Esophagus (tissue), 2 donors: ENCODE data around the gene UTRN. TPM values are rescaled to one million over a fixed set of nuclear protein-coding genes. Genes with fewer than 3 reads are reported as not detected.

Experiments
- H3K27ac ChIP-seq, 2 donors: one replicate each; pipeline ENCODE4 v1.5.1; 2013; ENCODE audit warnings: low read depth in 2 of 2, mild to moderate bottlenecking in 2 of 2, inconsistent platforms in 1 of 2, low read length in 1 of 2, moderate library complexity in 1 of 2
- H3K27me3 ChIP-seq, 2 donors: one replicate each; pipeline ENCODE4 v1.6.1; 2013; ENCODE audit warnings: low read length in 2 of 2, control low read depth in 1 of 2, mild to moderate bottlenecking in 1 of 2; ENCODE audit not compliant: insufficient read depth in 2 of 2, control insufficient read depth in 1 of 2
- H3K36me3 ChIP-seq, 2 donors: one replicate each; pipeline ENCODE4 v1.6.1; 2013; ENCODE audit warnings: low read length in 1 of 2; ENCODE audit not compliant: control insufficient read depth in 2 of 2, insufficient read depth in 2 of 2
- H3K4me1 ChIP-seq, 2 donors: one replicate each; pipeline ENCODE4 v1.6.1; 2013; ENCODE audit warnings: low read length in 1 of 2; ENCODE audit not compliant: control insufficient read depth in 2 of 2, insufficient read depth in 2 of 2
- H3K4me3 ChIP-seq, 2 donors: one replicate each; pipeline ENCODE4 v1.5.1; 2013; ENCODE audit warnings: low read length in 2 of 2, mild to moderate bottlenecking in 2 of 2, low read depth in 1 of 2, moderate library complexity in 1 of 2
- H3K9me3 ChIP-seq, 2 donors: one replicate each; pipeline ENCODE4 v1.6.1; 2013; ENCODE audit warnings: mild to moderate bottlenecking in 2 of 2, low read depth in 1 of 2, low read length in 1 of 2, moderate library complexity in 1 of 2; ENCODE audit not compliant: control insufficient read depth in 2 of 2, insufficient read depth in 1 of 2
- WGBS, 2 donors: extraction: QIAGEN DNeasy Blood & Tissue Kit; methylation state at CpG; one replicate each; pipeline ENCODE4 v1.1.7; 2013; 5-methylcytosine and 5-hydroxymethylcytosine counted together
- polyA plus RNA-seq, 2 donors: library from polyadenylated mRNA; stranded (reverse); fragments of 200-250 nt; gene quantifications; one replicate each; pipeline ENCODE4 v1.2.3, GENCODE V29; 2013
- donor health status: healthy with polysubstance abuse.
- donor health status: Bipolar disorder and iron deficiency.

UTRN gene
- polyA plus RNA-seq, 2 donors, result 9.3 to 9.8 TPM

DNA sequence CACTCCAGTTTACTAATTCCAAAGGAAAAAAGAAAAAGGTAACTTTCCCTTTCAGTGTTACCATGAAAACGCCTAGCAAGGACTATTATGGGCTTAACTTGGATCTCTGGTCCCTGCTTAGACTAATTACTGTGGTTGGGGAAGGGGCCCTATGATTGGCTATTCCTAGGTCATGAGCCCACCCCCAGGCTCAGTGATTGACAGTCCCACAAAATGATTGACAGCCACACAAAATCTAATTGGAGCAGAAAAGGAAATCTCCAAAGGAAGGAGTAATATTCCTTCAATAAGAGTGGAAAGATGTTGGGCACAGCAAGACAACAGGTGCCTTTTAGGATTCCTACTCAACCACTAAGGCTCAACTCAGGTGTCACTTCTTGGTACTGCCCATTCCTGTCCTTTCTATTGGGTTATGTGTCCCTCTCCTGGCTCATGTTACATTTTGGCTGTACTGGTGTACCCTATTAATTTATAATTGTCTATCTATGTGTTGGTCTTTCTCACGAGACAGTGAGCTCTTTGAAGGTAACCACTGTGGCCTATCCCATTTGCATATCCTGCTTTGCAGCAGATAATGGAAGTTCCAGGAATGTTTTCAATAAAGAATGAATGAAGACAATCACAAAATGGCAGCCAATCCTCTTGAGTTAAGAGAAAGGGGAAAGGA is 5.5 kb upstream of the UTRN start:
- 75 to 90% methylated on average over 2 of the region's 2 CpGs for WGBS, 2 donors
- Histone ChIP-seq H3K36me3 (no peaks in the 10 kb centered on the region), H3K9me3 (no peaks in the 10 kb centered on the region), H3K27me3 (no peaks in the 10 kb centered on the region), H3K4me1 (peaks cover 0 to 4% of the 10 kb centered on the region in 2 donors), H3K4me3 (no peak overlapping the region), H3K27ac (no peak overlapping the region)

DNA sequence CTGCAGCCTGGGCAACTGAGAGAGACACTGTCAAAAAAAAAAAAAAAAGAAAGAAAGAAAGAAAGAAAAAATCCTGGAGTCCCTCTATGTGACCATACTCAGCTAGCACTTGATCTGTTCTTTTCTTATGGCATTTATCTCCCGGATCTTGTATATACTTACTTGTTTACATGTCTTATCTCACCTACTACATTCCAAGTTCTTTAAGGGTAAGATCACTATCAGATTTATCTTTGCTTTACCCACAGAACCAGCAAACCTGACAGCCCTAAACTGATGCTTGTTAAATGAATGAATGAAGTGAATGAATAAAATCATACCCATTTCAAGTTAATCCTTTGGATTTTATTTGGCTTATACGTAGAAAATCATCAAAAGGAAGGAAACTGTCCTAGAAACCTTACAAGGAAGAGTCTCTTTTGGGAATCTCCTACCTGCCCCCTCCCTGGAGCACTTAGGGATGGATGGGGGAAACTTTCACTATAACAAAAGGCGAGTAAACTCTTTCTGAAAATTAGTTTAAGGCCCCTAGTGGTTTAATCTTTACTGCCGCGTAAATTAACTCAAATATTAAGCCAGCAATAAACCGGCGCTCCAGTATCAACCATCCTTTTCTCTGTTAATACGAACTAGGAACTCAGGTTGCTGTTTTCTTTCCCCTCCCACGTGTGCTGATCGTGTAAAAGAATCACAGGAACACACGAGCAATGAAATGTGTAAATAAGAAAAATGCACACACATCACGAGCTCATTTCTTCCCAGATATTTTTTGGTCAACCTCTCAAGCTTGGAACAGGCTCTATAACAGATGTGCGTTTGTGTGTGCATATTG is 1.3 kb upstream of the UTRN start:
- peaks cover 0 to 1% of the 10 kb centered on the region in 2 donors for H3K4me1 ChIP-seq
- H3K36me3 ChIP-seq, result no peaks in the 10 kb centered on the region
- peak overlapping the region in 1 of 2 donors; percentile 73 for H3K4me3 ChIP-seq
- no peaks in the 10 kb centered on the region for H3K27me3 ChIP-seq
- 11 to 12% methylated on average over 13 of the region's 13 CpGs for WGBS, 2 donors
- H3K9me3 ChIP-seq, result no peaks in the 10 kb centered on the region
- no peak overlapping the region for H3K27ac ChIP-seq

DNA sequence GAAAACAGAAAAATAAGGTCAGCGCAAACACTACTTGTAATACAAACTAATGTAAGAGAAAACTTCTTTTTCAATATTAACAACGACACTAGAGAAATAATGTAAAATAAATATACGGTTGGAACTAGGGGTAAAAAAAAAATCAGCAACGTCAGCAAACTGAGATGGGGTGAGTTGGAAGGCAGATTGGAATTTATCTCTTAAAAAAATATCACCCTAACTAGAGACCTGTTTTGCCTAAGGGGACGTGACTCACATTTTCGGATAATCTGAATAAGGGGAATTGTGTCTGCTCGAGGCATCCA is 705 bp upstream of the UTRN start:
- H3K9me3 ChIP-seq, result no peaks in the 10 kb centered on the region
- H3K36me3 ChIP-seq, result no peaks in the 10 kb centered on the region
- H3K4me1 ChIP-seq, result no peaks in the 10 kb centered on the region
- WGBS, 2 donors, result 2% methylated on average over 7 of the region's 7 CpGs
- H3K27me3 ChIP-seq, result no peaks in the 10 kb centered on the region
- H3K4me3 ChIP-seq, result peak overlapping the region; percentile 73 to 83
- H3K27ac ChIP-seq, result peak overlapping the region; percentile 83 to 88

DNA sequence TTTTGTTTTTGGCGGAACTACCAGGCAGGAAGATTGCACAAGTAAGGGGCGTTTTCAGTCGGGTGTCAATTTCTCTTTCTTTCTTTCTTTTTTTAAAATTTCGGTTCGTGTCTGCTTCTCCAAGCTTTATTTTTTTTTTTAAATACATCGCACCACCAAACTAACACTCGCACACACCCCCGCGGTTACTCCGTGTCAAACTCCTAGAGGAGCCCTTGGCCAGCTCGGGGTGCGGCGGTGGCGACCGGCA is 338 bp downstream of the UTRN start:
- H3K4me3 ChIP-seq, result peak overlapping the region; percentile 73 to 83
- WGBS, 2 donors, result 0 to 1% methylated on average over 15 of the region's 15 CpGs
- no peaks in the 10 kb centered on the region for H3K4me1 ChIP-seq
- no peaks in the 10 kb centered on the region for H3K27me3 ChIP-seq
- peak overlapping the region; percentile 83 to 88 for H3K27ac ChIP-seq
- no peaks in the 10 kb centered on the region for H3K9me3 ChIP-seq
- no peaks in the 10 kb centered on the region for H3K36me3 ChIP-seq

DNA sequence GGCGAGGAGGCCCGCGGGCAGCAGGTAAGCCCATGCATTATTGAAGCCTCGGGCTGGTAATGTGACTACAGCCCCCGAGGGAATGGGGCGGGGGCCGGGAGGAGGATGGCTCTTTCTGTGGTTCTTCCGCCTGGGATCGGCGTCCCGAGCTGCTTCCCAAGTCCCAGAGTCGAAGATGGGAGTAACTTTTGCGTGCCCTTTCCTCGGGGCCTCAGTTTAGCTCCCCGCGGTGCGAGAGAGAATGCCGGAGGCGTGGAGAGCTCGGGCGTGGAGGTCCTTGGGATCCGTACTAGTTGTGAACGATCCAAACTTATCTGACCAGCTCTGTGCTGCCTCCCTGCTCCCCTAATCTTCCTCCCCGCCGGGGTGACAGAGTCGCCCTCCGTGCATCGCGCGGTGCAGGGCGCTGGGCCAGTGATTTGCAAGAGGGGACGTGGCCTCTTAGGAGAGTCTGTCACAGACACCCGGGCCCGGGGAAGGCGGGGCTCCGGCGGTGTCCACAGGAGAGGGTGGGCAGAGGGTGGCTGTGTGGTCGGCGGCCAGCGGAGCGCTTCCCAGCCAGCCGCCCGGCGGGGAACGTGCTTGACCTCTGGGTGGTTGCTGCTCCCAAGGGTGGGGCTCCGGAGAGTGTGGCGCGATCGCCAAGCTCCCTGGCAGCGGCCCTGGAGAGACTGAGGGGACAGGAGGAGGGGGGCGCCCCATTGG is 815 bp downstream of the UTRN start:
- Histone ChIP-seq H3K27me3 (no peaks in the 10 kb centered on the region), H3K4me1 (no peaks in the 10 kb centered on the region), H3K9me3 (no peaks in the 10 kb centered on the region), H3K4me3 (peak overlapping the region; percentile 73 to 83), H3K36me3 (no peaks in the 10 kb centered on the region), H3K27ac (peak overlapping the region; percentile 80 to 88)
- WGBS, 2 donors, result 0 to 1% methylated on average over 51 of the region's 51 CpGs

DNA sequence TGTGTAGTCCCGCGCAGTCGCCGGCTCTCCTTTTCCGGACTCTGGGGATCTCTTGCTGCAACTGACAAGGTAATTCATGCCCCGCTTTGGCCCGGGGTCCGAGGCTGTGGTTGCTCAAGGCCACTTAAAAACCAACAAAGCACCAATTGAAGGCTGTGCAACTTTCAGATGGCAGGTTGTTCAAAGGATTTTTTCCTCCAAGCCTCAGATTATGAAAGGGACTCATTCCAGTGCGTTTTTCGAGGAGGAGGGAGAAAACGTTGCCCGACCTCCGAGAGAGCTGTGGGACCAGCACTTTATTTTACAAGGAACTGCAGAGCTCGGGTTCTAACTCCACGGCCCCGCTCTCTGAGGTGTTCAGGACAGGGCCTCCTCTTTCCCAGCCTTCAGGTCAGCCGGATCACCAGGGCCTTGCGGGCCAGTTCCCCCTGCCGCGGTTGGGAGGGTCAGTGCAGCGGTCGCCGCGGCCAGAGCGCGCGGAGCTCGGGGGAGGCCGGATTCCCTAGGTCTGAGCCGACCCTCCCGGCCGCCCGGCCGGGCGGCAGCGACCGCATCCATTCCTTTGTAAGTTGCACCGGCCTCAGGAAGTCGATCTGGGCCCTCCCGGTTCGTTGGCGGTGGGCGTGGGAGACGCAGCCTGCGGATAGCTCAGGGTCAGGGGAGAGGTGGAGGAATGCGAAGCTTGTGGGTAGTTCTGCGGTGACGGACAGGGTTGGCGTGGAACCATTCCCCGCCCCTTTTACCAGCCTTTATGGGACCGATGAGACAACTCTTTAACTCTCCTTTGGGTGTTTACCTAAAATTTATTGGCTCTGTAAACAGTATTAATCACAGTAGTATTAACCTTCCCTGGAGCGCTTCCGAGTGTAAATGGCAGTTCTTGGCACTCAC is 1.6 kb downstream of the UTRN start:
- no peaks in the 10 kb centered on the region for H3K9me3 ChIP-seq
- no peaks in the 10 kb centered on the region for H3K4me1 ChIP-seq
- H3K36me3 ChIP-seq, result no peaks in the 10 kb centered on the region
- H3K4me3 ChIP-seq, result peak overlapping the region; percentile 73 to 83
- peak overlapping the region; percentile 80 to 88 for H3K27ac ChIP-seq
- WGBS, 2 donors, result 2 to 4% methylated on average over 53 of the region's 53 CpGs
- H3K27me3 ChIP-seq, result no peaks in the 10 kb centered on the region

DNA sequence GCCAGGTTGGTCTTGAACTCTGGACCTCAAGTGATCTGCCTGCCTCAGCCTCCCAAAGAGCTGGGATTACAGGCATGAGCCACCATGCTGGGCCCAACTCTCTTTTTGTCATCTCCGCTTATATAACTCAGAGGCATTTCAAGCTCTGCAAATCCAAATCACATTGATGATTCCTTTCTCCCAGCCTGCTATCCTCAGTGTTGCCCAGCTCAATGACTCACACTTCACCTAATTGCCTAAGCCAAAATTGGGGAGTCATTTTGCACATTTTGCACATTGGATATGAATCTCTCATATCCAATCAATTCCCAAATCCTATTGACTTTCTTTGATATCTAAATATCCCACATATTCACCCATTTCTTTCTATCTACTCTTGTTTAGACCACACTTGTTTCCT is 3.9 kb downstream of the UTRN start:
- Histone ChIP-seq H3K27me3 (no peaks in the 10 kb centered on the region), H3K27ac (no peak overlapping the region), H3K4me3 (no peak overlapping the region), H3K4me1 (no peaks in the 10 kb centered on the region), H3K36me3 (no peaks in the 10 kb centered on the region), H3K9me3 (no peaks in the 10 kb centered on the region)
- 87 to 95% methylated on average over 1 of the region's 1 CpG for WGBS, 2 donors

DNA sequence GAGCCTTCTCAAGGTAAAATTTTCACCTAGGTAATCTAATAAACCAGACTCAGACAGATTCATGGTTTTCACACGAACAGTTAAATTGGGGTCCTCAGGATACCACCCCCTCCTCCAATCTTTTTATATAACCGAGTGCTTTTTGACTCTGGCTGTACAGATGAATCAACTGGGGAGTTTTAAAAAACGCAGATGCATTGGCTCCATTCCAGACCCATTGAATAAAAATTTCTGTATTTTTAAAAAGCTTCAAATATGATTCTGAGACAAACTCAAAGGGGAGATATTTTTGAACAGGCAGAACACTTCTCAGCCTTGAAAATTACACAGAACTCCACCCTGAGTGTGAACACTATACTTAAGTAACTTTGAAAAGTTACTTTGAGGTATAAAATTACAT is 7.2 kb downstream of the UTRN start:
- no peak overlapping the region for H3K4me3 ChIP-seq
- H3K4me1 ChIP-seq, result peaks cover 0 to 2% of the 10 kb centered on the region in 2 donors
- H3K9me3 ChIP-seq, result no peaks in the 10 kb centered on the region
- WGBS, 2 donors, result 76 to 78% methylated on average over 3 of the region's 3 CpGs
- H3K27ac ChIP-seq, result no peak overlapping the region
- H3K36me3 ChIP-seq, result no peaks in the 10 kb centered on the region
- H3K27me3 ChIP-seq, result no peaks in the 10 kb centered on the region

DNA sequence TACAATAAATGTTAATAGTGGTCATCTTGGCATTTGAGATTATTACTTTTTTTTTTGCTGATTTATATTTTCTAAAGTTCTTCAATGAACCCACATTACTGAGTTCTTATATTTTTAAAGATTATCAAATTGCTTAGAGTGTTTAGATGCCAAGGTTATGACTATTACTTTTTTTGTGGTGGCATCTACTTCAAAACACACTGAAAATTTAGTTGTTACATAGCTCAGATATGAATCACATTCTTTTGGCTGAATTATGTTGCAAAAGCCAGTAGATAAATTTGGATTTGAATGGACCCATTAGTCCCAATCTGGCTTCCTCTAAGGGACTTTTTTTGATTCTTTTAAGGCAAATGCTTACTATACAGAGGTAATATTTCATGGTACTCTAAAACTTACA is 8.9 kb downstream of the UTRN start:
- Histone ChIP-seq H3K36me3 (no peaks in the 10 kb centered on the region), H3K4me1 (peaks cover 0 to 2% of the 10 kb centered on the region in 2 donors), H3K27me3 (no peaks in the 10 kb centered on the region), H3K4me3 (no peak overlapping the region), H3K27ac (no peak overlapping the region), H3K9me3 (no peaks in the 10 kb centered on the region)
